HepG2 (cell line): ENCODE data around the gene UBQLN4. TPM values are rescaled to one million over a fixed set of nuclear protein-coding genes. Genes with fewer than 3 reads are reported as not detected.

Experiments used
- AGO2 ChIP-seq: fragments of 200-400 bp; formaldehyde crosslinking; optimal IDR thresholded peaks from 2 replicates; pipeline ENCODE3; 2017; ENCODE audit warnings: mild to moderate bottlenecking, low read depth, low read length, moderate library complexity
- BCL6 ChIP-seq: IDR thresholded peaks from 2 replicates; pipeline ENCODE4 v1.6.1; 2016; ENCODE audit warnings: missing genetic modification reagents, missing compliant biosample characterization
- FOSL2 ChIP-seq: sonication (generic); formaldehyde crosslinking; IDR thresholded peaks from 2 replicates; pipeline ENCODE4 v1.4.0; 2020; ENCODE audit warnings: missing genetic modification reagents
- FOXO1 ChIP-seq: sonication (generic); formaldehyde crosslinking; IDR thresholded peaks from 2 replicates; pipeline ENCODE4 v1.4.0; 2020; ENCODE audit warnings: missing genetic modification reagents
- HOXA3 ChIP-seq: sonication (generic); formaldehyde crosslinking; IDR thresholded peaks from 2 replicates; pipeline ENCODE4 v1.5.0; 2020; ENCODE audit warnings: missing genetic modification reagents
- IRF2 ChIP-seq: IDR thresholded peaks from 2 replicates; pipeline ENCODE4 v1.6.1; 2018; ENCODE audit warnings: missing genetic modification reagents, missing compliant biosample characterization
- JARID2 ChIP-seq: sonication (generic); formaldehyde crosslinking; IDR thresholded peaks from 2 replicates; pipeline ENCODE4 v1.8.1; 2023; ENCODE audit warnings: missing genetic modification reagents, inconsistent platforms; ENCODE audit not compliant: insufficient replicate concordance
- KDM4B ChIP-seq: sonication (generic); formaldehyde crosslinking; IDR thresholded peaks from 2 replicates; pipeline ENCODE4 v1.4.0; 2020; ENCODE audit warnings: missing genetic modification reagents
- KDM5B ChIP-seq: sonication (generic); formaldehyde crosslinking; IDR thresholded peaks from 2 replicates; pipeline ENCODE4 v1.4.0; 2020; ENCODE audit warnings: missing genetic modification reagents, mild to moderate bottlenecking, borderline replicate concordance
- KMT2A ChIP-seq: sonication (generic); formaldehyde crosslinking; IDR thresholded peaks from 2 replicates; pipeline ENCODE4 v1.4.0; 2020; ENCODE audit warnings: missing genetic modification reagents
- MXD4 ChIP-seq: IDR thresholded peaks from 2 replicates; pipeline ENCODE4 v1.6.1; 2016; ENCODE audit warnings: mild to moderate bottlenecking, missing biosample characterization, missing genetic modification reagents
- NR2C2 ChIP-seq: sonication (generic); formaldehyde crosslinking; IDR thresholded peaks from 2 replicates; pipeline ENCODE4 v1.4.0; 2020; ENCODE audit warnings: missing genetic modification reagents, mild to moderate bottlenecking, moderate library complexity, borderline replicate concordance
- RAD21 ChIP-seq: fragments of 450-650 bp; formaldehyde crosslinking; IDR thresholded peaks from 2 replicates; pipeline ENCODE4 v1.5.0; 2020; ENCODE audit warnings: mild to moderate bottlenecking
- RBAK ChIP-seq: sonication (generic); formaldehyde crosslinking; IDR thresholded peaks from 2 replicates; pipeline ENCODE4 v1.5.1; 2020; ENCODE audit warnings: mild to moderate bottlenecking, missing genetic modification reagents
- SOX5 ChIP-seq: IDR thresholded peaks from 2 replicates; pipeline ENCODE4 v1.6.1; 2016; ENCODE audit warnings: borderline replicate concordance
- U2AF1 ChIP-seq: fragments of 200-400 bp; formaldehyde crosslinking; optimal IDR thresholded peaks from 2 replicates; pipeline ENCODE3; 2017; ENCODE audit warnings: mild to moderate bottlenecking, low read depth, low read length
- YEATS4 ChIP-seq: sonication (generic); formaldehyde crosslinking; IDR thresholded peaks from 2 replicates; pipeline ENCODE4 v1.4.0; 2020; ENCODE audit warnings: missing genetic modification reagents, borderline replicate concordance
- ZKSCAN8 ChIP-seq: IDR thresholded peaks from 2 replicates; pipeline ENCODE4 v1.6.1; 2016; ENCODE audit warnings: borderline replicate concordance, missing genetic modification reagents, missing compliant biosample characterization
- ZNF138 ChIP-seq: sonication (generic); formaldehyde crosslinking; IDR thresholded peaks from 2 replicates; pipeline ENCODE4 v1.5.0; 2020; ENCODE audit warnings: mild to moderate bottlenecking, low read depth, missing genetic modification reagents
- ZNF264 ChIP-seq: sonication (generic); formaldehyde crosslinking; IDR thresholded peaks from 2 replicates; pipeline ENCODE4 v1.4.0; 2020; ENCODE audit warnings: missing genetic modification reagents
- ZNF292 ChIP-seq: sonication (generic); formaldehyde crosslinking; IDR thresholded peaks from 2 replicates; pipeline ENCODE4 v1.8.1; 2022; ENCODE audit warnings: mild to moderate bottlenecking, low read depth, missing genetic modification reagents, borderline replicate concordance
- ZNF468 ChIP-seq: sonication (generic); formaldehyde crosslinking; IDR thresholded peaks from 2 replicates; pipeline ENCODE4 v1.8.0; 2022; ENCODE audit warnings: mild to moderate bottlenecking, moderate library complexity, missing genetic modification reagents
- polyA plus RNA-seq, 8 experiments: library from polyadenylated mRNA; depleted of rRNA in 3 of 8; stranded (reverse) in 7 of 8; unstranded in 1 of 8; fragments of >200 nt; fragmentation: Illumina TruSeq in 4 of 8; extraction: Trizol in 4 of 8; gene quantifications; 2 replicates each; pipeline versions ENCODE4 v1.2.1 to v1.2.3, GENCODE V29; 2011 to 2016; ENCODE audit warnings: low read depth in 4 of 8, missing spikeins in 1 of 8, mixed read lengths in 1 of 8; ENCODE audit not compliant: insufficient read depth in 1 of 8
- total RNA-seq, 5 experiments: library from RNA; depleted of rRNA; stranded (reverse); fragments of >200 nt; fragmentation: Illumina TruSeq; extraction: Trizol; gene quantifications; 2 replicates each; pipeline ENCODE4 v1.2.3, GENCODE V29; 2016; ENCODE audit warnings: low read depth in 1 of 5
- TF ChIP-seq, protein P1 (sequence below): IDR thresholded peaks from 2 replicates; pipeline ENCODE4 v1.6.1; 2016; ENCODE audit warnings: low read depth, borderline replicate concordance
- TF ChIP-seq, protein P2 (sequence below): sonication (generic); formaldehyde crosslinking; IDR thresholded peaks from 2 replicates; pipeline ENCODE4 v1.8.0; 2023; ENCODE audit warnings: mild to moderate bottlenecking, missing genetic modification reagents
- TF ChIP-seq, protein P3 (sequence below): sonication (generic); formaldehyde crosslinking; IDR thresholded peaks from 2 replicates; pipeline ENCODE4 v1.8.0; 2022; ENCODE audit warnings: missing genetic modification reagents, mild to moderate bottlenecking, moderate library complexity, borderline replicate concordance
- TF ChIP-seq, protein P4 (sequence below): sonication (generic); formaldehyde crosslinking; IDR thresholded peaks from 2 replicates; pipeline ENCODE4 v1.4.0; 2020; ENCODE audit warnings: mild to moderate bottlenecking, low read depth, missing genetic modification reagents
- TF ChIP-seq, protein P5 (sequence below): sonication (generic); formaldehyde crosslinking; IDR thresholded peaks from 2 replicates; pipeline ENCODE4 v1.5.0; 2020; ENCODE audit warnings: missing genetic modification reagents

UBQLN4 gene
- total and polyA plus RNA-seq, 2 of the 13 experiments (the other 11 are each of a cell fraction or from before 2014, with no cell fraction given) = 31.5 to 39.8 TPM

DNA sequence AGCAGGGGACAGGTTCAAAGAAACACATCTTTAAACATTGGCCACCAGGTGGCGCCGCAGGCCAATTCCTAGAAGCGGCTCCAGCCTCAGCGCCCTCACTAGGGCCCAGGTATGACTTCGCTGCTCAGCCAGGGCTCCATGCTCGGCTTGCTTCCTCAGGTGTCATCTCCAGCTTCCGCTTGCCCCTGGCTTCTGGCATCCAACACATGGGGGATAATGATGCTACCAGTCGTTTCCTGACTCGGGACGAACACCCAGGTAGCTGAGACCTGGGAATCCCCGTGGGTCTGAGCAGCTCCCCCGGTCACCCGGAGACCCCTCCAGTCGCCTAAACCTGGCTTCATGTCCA is 37.2 kb upstream of the UBQLN4 start (continued):
- TF ChIP-seq, protein P1, sequence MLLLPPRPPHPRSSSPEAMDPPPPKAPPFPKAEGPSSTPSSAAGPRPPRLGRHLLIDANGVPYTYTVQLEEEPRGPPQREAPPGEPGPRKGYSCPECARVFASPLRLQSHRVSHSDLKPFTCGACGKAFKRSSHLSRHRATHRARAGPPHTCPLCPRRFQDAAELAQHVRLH (CRISPR knock-in tag) = 0 out of 2 replicates have a peak, but pooled peaks have one; percentile 56
- TF ChIP-seq NR2C2 (CRISPR knock-in tag) (no peak), SOX5 (CRISPR knock-in tag) (peak; percentile 25; the same call in 1 of the 2 replicates), YEATS4 (CRISPR knock-in tag) (no peak), RAD21 (CRISPR knock-in tag) (peak; percentile 93), U2AF1 (no peak), FOXO1 (CRISPR knock-in tag) (no peak), ZNF138 (CRISPR knock-in tag) (peak; percentile 59; the same call in 1 of the 2 replicates), ZNF292 (no peak), ZNF264 (CRISPR knock-in tag) (no peak), ZNF468 (CRISPR knock-in tag) (no peak), RBAK (CRISPR knock-in tag) (0 out of 2 replicates have a peak, but pooled peaks have one; percentile 5), ZKSCAN8 (CRISPR knock-in tag) (no peak), AGO2 (no peak), MXD4 (CRISPR knock-in tag) (0 out of 2 replicates have a peak, but pooled peaks have one; percentile 42), KDM5B (peak; percentile 32; the same call in 1 of the 2 replicates), BCL6 (peak; percentile 32; the same call in 1 of the 2 replicates), JARID2 (CRISPR knock-in tag) (no peak), KMT2A (CRISPR knock-in tag) (0 out of 2 replicates have a peak, but pooled peaks have one; percentile 28), KDM4B (CRISPR knock-in tag) (0 out of 2 replicates have a peak, but pooled peaks have one; percentile 36), HOXA3 (peak; percentile 48; the same call in 1 of the 2 replicates), FOSL2 (peak; percentile 66), IRF2 (0 out of 2 replicates have a peak, but pooled peaks have one; percentile 42)
- TF ChIP-seq, protein P2, sequence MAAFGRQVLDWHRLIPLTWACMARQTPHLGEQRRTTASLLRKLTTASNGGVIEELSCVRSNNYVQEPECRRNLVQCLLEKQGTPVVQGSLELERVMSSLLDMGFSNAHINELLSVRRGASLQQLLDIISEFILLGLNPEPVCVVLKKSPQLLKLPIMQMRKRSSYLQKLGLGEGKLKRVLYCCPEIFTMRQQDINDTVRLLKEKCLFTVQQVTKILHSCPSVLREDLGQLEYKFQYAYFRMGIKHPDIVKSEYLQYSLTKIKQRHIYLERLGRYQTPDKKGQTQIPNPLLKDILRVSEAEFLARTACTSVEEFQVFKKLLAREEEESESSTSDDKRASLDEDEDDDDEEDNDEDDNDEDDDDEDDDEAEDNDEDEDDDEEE (CRISPR knock-in tag) = no peak
- TF ChIP-seq, protein P3, sequence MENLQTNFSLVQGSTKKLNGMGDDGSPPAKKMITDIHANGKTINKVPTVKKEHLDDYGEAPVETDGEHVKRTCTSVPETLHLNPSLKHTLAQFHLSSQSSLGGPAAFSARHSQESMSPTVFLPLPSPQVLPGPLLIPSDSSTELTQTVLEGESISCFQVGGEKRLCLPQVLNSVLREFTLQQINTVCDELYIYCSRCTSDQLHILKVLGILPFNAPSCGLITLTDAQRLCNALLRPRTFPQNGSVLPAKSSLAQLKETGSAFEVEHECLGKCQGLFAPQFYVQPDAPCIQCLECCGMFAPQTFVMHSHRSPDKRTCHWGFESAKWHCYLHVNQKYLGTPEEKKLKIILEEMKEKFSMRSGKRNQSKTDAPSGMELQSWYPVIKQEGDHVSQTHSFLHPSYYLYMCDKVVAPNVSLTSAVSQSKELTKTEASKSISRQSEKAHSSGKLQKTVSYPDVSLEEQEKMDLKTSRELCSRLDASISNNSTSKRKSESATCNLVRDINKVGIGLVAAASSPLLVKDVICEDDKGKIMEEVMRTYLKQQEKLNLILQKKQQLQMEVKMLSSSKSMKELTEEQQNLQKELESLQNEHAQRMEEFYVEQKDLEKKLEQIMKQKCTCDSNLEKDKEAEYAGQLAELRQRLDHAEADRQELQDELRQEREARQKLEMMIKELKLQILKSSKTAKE (CRISPR knock-in tag) = no peak
- TF ChIP-seq, protein P4, sequence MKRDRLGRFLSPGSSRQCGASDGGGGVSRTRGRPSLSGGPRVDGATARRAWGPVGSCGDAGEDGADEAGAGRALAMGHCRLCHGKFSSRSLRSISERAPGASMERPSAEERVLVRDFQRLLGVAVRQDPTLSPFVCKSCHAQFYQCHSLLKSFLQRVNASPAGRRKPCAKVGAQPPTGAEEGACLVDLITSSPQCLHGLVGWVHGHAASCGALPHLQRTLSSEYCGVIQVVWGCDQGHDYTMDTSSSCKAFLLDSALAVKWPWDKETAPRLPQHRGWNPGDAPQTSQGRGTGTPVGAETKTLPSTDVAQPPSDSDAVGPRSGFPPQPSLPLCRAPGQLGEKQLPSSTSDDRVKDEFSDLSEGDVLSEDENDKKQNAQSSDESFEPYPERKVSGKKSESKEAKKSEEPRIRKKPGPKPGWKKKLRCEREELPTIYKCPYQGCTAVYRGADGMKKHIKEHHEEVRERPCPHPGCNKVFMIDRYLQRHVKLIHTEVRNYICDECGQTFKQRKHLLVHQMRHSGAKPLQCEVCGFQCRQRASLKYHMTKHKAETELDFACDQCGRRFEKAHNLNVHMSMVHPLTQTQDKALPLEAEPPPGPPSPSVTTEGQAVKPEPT = no peak
- TF ChIP-seq, protein P5, sequence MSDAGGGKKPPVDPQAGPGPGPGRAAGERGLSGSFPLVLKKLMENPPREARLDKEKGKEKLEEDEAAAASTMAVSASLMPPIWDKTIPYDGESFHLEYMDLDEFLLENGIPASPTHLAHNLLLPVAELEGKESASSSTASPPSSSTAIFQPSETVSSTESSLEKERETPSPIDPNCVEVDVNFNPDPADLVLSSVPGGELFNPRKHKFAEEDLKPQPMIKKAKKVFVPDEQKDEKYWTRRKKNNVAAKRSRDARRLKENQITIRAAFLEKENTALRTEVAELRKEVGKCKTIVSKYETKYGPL (CRISPR knock-in tag) = no peak
